ENCODE measurements around the gene BDNF. TPM values are rescaled to one million over a fixed set of nuclear protein-coding genes. Genes with fewer than 3 reads are reported as not detected.

BDNF gene
- total and polyA plus RNA-seq, 2 of the 8 experiments (the other 6 are each of a cell fraction or from before 2014, with no cell fraction given) = 2.4 to 5.4 TPM

DNA sequence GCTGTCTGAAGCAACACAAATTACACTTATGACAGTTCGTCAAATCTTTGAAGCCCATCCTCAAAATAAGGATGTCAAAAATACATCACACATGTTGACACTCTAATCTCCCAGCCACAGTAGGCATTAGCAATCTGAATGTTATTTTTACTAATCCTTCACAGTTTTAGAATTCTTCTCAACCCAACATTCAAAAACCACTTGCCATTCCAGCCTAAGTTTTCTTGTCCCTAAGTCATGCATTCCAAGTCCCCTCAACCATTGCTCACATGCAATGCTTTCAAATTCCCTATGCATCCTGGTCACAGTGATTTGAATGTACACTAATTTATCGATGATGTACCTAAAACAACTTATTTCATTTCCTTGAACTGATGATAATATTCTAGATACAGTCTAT lies 7.5 kb downstream of the BDNF start:
- Histone ChIP-seq H3K79me1 (ENCODE audit: low read depth, low read length) (no peaks in the 10 kb centered on the region), H3K4me1 (replicated peaks in 1 of 4; ENCODE audit: control insufficient read depth in 3 of 4, insufficient read depth in 4 of 4, low read length in 3 of 4) (peaks cover 0 to 15% (median 8%) of the 10 kb centered on the region in 4 experiments; a peak in 6 of 7 replicates), H2BK120ac (replicated peaks; ENCODE audit: low read depth, low read length) (no peak overlapping the region), H3K14ac (ENCODE audit: insufficient read length) (no peak overlapping the region), H2BK5ac (ENCODE audit: low read depth, low read length) (no peak overlapping the region), H3K27ac (ENCODE audit: low read depth, low read length) (no peak overlapping the region), H3K79me2 (ENCODE audit: control insufficient read depth in 1 of 2, insufficient read depth in 2 of 2, low read length in 2 of 2) (peaks cover 5 to 75% of the 10 kb centered on the region in 2 experiments; a peak in 3 of 4 replicates), H2AK5ac (ENCODE audit: low read depth, low read length) (no peak overlapping the region), H2BK20ac (ENCODE audit: low read length) (no peak overlapping the region), H3K4me3 (ENCODE audit: extremely low read depth in 1 of 4, insufficient read depth in 2 of 4, low read depth in 3 of 4, low read length in 4 of 4) (no peak overlapping the region), H3K4me2 (ENCODE audit: insufficient read depth in 1 of 2, low read depth in 2 of 2, low read length in 2 of 2) (no peak overlapping the region), H2BK12ac (ENCODE audit: low read depth, low read length) (no peak overlapping the region), H3K27me3 (replicated peaks in 1 of 4; ENCODE audit: control insufficient read depth in 3 of 4, extremely low read depth in 1 of 4, insufficient read depth in 3 of 4, low read length in 3 of 4) (no peaks in the 10 kb centered on the region), H3K56ac (replicated peaks; ENCODE audit: insufficient read length, low read depth, low read length) (no peak overlapping the region), H3K23ac (ENCODE audit: insufficient read length) (no peak overlapping the region), H3K9me3 (ENCODE audit: insufficient read depth in 2 of 2, low read depth in 1 of 2, low read length in 1 of 2) (no peaks in the 10 kb centered on the region), H3K18ac (ENCODE audit: extremely low read depth, low read length) (no peak overlapping the region), H3K23me2 (ENCODE audit: low read depth, low read length) (no peaks in the 10 kb centered on the region), H3K9ac (replicated peaks in 1 of 4; ENCODE audit: extremely low read depth in 1 of 4, low read depth in 3 of 4, low read length in 3 of 4) (no peak overlapping the region), H4K5ac (ENCODE audit: insufficient read length, low read depth, low read length) (no peak overlapping the region), H4K20me1 (replicated peaks in 1 of 2; ENCODE audit: control insufficient read depth in 1 of 2, insufficient read depth in 2 of 2, low read length in 2 of 2) (no peaks in the 10 kb centered on the region), H4K91ac (replicated peaks; ENCODE audit: insufficient read length, low read length) (no peak overlapping the region), H3K4ac (replicated peaks; ENCODE audit: insufficient read length, low read depth, low read length) (no peak overlapping the region), H3K36me3 (ENCODE audit: control insufficient read depth in 2 of 4, insufficient read depth in 4 of 4, low read length in 3 of 4) (no peaks in the 10 kb centered on the region), H4K8ac (ENCODE audit: extremely low read depth, insufficient read depth, low read length) (no peak overlapping the region), H2BK15ac (ENCODE audit: low read length) (no peak overlapping the region), H2AFZ (ENCODE audit: low read length) (no peak overlapping the region)
- TF ChIP-seq HDAC2 (IDR thresholded peaks at IDR 0.05; ENCODE audit: borderline replicate concordance in 1 of 2, low read depth in 2 of 2, low read length in 2 of 2) (no peak), CBX8 (IDR thresholded peaks at IDR 0.05; ENCODE audit: borderline replicate concordance, low read depth, low read length) (no peak), POLR2A (IDR thresholded peaks at IDR 0.05; ENCODE audit: control extremely low read depth in 1 of 2, low read depth in 2 of 2, low read length in 2 of 2) (no peak), SIRT6 (IDR thresholded peaks at IDR 0.05; ENCODE audit: low read length) (no peak), MAFK (IDR thresholded peaks at IDR 0.05; ENCODE audit: low read depth, low read length) (no peak)
- DNase-seq (ENCODE audit: low read depth in 1 of 2, low spot score in 2 of 2) (no peak), FAIRE-seq (no peak)
- ChIA-PET CTCF (ENCODE audit: partially characterized antibody) (no interaction called here), POLR2A (ENCODE audit: partially characterized antibody) (interaction anchor here (0.8 to 1.5 kb wide), 2 partner anchors 65 to 67 kb away, joined by 3 read pairs; no protein-coding TSS in a partner anchor)
- WGBS, 2 experiments (ENCODE audit: extremely low coverage in 1 of 2, insufficient coverage in 1 of 2, insufficient read length in 1 of 2, insufficient replicate concordance in 2 of 2, low coverage in 1 of 2, low lambda C conversion rate in 2 of 2, missing lambda C conversion rate in 1 of 2) = 97% methylated on average over 2 of the region's 2 CpGs; no CpG with 5 or more reads in 1 of the 2 experiments
